HG02884 (cell line): ENCODE data around the gene MAML2.

Experiments used
- ATAC-seq: cut with Tn5 transposase; IDR thresholded peaks from one replicate; pipeline ENCODE4 v1.9.1; 2021; ENCODE audit warnings: mild to moderate bottlenecking, moderate library complexity; ENCODE audit not compliant: unreplicated experiment

MAML2 gene

GRCh38 chr11:96342961-96343711 is at the start of gene MAML2:
Gene MAML2 (minus strand): TSS chr11:96343195. CDS start chr11:96341895, 1,300 bp downstream.
- ATAC-seq = peak; percentile 74

- ATAC-seq = no peak
These were observed 48.8 kb upstream of the MAML2 start for GRCh38 chr11:96391698-96392307.

- no peak for ATAC-seq
These were observed 47.4 kb upstream of the MAML2 start for GRCh38 chr11:96390488-96390792.

GRCh38 chr11:96389720-96390487 is 46.9 kb upstream of the MAML2 start, which contains the start of the genes CCDC82 and JRKL:
Gene CCDC82 (minus strand): TSS chr11:96389912. CDS start chr11:96384747, 5,165 bp downstream.
Gene JRKL (plus strand): TSS chr11:96390013. CDS start chr11:96390650, 637 bp downstream.
- peak; percentile 87 for ATAC-seq

GRCh38 chr11:96388891-96389719 is 46.1 kb upstream of the MAML2 start:
- ATAC-seq = peak; percentile 42

- no peak for ATAC-seq
These were observed 42.2 kb upstream of the MAML2 start for GRCh38 chr11:96385187-96385586.

- no peak for ATAC-seq
These were observed 41.2 kb upstream of the MAML2 start for GRCh38 chr11:96384156-96384555.

GRCh38 chr11:96376796-96377195 is 33.8 kb upstream of the MAML2 start:
- ATAC-seq = no peak

- ATAC-seq = no peak
These were observed 30.8 kb upstream of the MAML2 start for GRCh38 chr11:96373826-96374225.

- ATAC-seq = no peak
These were observed 24.3 kb upstream of the MAML2 start for GRCh38 chr11:96367342-96367741.

- no peak for ATAC-seq
These were observed 23.0 kb upstream of the MAML2 start for GRCh38 chr11:96366024-96366423.

- no peak for ATAC-seq
These were observed 22.5 kb upstream of the MAML2 start for GRCh38 chr11:96365493-96365892.

- ATAC-seq = no peak
These were observed 18.8 kb upstream of the MAML2 start for GRCh38 chr11:96361778-96362177.

- ATAC-seq = no peak
These were observed 15.3 kb upstream of the MAML2 start for GRCh38 chr11:96358321-96358720.

GRCh38 chr11:96357794-96358193 is 14.8 kb upstream of the MAML2 start:
- peak; percentile 57 for ATAC-seq

- ATAC-seq = no peak
These were observed 13.9 kb upstream of the MAML2 start for GRCh38 chr11:96356848-96357247.

GRCh38 chr11:96342014-96342960 is 708 bp downstream of the MAML2 start:
- ATAC-seq = no peak

GRCh38 chr11:96341211-96342013 is 1.6 kb downstream of the MAML2 start:
- ATAC-seq = no peak

GRCh38 chr11:96340555-96340885 is 2.5 kb downstream of the MAML2 start:
- no peak for ATAC-seq
